Measurements from ENCODE around the gene TRIM24.
"Not testable (repeated sequence)": the region's sequence is repeated elsewhere in the genome, so short reads cannot be mapped to it uniquely, and the experiment has no call there.

Gene TRIM24

DNA sequence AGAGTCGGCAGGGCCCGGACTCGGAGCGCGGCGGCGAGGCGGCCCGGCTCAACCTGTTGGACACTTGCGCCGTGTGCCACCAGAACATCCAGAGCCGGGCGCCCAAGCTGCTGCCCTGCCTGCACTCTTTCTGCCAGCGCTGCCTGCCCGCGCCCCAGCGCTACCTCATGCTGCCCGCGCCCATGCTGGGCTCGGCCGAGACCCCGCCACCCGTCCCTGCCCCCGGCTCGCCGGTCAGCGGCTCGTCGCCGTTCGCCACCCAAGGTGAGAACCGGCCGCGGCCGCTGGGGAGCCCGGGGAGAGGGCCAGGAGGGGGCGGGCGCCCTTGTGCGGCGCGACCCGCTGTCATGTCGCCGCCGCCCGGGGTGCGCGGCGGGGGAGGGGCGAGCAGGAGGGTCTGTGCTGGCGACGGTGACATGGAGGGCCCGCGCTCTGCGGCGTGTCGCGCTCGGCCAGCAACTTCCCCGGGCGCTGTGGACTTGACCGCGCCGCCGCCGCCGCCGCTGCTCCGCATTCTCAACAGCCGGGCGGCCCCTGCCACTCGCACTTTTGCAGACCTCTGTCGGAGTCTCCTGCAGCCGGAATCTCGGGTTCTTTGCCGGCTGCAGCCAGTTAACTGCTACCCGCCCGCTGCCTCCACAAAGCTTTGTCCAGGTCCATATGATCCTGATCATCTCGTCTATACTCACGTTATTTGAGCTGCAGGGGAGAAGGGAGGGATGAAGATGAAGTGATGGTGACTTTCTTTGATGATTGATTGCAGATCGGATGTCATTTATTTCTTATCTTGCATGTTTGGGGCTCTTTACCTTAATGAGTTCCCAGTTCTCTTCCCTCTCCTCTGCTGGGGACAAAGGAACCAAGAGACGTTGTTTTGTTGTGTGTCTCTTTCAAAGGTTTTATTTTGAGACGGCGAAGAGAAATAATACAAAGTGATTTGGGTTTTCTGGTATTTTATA lies 869 bp downstream of the TRIM24 start:
- DNase-seq = no peak

DNA sequence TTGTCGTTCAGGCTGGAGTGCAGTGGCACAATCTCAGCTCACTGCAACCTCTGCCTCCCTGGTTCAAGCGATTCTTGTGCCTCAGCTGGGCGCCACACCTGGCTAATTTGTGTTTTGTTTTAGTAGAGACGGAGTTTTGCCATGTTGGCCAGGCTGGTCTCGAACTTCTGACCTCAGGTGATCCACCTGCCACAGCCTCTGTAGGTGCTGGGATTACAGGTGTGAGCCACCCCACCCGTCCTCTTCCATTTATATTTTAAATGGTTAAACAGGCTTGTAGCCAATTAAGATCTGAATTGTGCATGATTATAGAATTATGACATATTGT lies 3.2 kb downstream of the TRIM24 start:
- not testable (repeated sequence) for DNase-seq

DNA sequence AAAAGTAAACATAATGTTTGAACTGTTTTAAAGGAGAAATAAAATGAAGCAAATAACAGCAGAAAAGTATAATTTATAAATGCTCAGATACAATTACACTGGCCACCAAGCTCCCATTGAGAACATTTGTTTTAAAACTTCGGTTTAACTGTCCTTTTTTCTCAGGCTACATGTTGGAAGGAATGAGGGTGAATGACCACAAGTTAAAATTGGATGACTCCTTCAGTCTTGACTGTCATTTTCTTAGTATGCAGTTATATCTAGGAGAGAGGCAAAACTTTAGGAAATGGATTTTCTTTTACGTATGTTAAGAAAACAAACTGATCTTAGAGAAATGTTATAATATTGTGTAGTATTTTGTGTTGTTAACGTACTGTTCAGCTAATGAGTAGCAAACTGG lies 5.0 kb downstream of the TRIM24 start:
- no peak for DNase-seq

DNA sequence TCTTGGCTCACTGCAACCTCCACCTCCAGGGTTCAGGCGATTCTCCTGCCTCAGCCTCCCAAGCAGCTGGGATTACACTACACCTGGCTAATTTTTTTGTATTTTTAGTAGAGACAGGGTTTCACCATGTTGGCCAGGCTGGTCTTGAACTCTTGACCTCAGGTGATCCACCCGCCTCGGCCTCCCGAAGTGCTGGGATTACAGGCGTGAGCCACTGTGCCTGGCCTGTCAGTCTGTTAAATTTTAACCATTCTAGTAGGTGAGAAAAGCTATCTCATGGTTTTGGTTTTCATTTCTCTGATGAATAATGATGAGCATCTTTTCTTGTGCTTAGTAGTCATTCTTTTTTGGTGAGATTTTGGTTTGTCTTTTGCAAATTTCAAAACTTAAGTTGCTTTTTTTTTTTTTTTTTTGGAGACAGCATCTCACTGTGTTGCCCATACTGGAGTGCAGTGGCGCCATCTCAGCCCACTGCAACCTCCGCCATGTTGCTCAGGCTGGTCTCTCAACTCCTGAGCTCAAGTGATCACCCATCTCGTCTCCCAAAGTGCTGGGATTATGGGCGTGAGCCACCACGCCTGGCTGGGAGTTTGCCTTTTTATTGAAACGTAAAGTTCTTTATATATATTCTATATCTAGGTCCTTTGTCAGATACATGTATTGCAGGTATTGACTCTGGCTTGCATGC lies 6.2 kb downstream of the TRIM24 start:
- DNase-seq = not testable (repeated sequence)

DNA sequence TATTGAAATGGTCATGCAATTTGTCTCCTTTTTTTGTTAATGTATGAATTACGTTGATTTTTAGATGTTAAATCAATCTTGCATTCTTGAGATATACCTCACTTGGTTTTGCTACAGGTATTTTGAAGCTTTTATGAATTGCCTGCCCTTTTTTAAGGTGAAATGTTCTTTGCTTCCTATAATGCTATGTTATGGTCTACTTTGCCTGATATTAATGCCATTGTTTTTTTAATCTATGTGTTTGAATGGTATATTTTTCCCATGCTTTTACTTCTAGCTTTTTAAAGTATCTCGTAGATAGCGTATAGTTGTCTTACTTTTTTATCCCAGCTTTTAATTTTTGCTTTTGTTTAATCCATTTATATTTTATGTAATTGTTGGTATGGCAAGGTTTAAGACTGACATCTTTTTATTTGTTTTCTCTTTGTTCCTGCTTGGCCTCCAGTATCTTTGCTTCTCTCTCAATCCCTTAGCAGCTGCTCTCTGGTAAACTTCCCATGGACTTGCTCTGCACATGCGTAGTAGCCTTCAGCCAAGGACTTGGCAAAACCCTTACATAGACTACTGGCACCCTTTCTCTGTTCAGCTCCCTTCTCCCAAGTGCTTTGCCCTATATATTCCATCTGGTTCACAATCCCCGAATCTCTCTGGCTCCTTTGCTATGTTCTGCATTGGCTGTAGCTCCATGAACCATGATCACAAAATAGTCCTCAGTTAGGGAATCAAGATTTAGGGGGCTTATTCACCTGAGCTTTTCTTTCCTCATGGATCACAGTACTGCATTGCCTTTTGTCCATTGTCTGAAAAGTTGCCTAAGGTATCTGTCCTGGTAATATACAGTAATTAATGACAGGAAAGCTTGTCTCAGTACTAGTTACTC lies 8.4 kb downstream of the TRIM24 start:
- no peak for DNase-seq

DNA sequence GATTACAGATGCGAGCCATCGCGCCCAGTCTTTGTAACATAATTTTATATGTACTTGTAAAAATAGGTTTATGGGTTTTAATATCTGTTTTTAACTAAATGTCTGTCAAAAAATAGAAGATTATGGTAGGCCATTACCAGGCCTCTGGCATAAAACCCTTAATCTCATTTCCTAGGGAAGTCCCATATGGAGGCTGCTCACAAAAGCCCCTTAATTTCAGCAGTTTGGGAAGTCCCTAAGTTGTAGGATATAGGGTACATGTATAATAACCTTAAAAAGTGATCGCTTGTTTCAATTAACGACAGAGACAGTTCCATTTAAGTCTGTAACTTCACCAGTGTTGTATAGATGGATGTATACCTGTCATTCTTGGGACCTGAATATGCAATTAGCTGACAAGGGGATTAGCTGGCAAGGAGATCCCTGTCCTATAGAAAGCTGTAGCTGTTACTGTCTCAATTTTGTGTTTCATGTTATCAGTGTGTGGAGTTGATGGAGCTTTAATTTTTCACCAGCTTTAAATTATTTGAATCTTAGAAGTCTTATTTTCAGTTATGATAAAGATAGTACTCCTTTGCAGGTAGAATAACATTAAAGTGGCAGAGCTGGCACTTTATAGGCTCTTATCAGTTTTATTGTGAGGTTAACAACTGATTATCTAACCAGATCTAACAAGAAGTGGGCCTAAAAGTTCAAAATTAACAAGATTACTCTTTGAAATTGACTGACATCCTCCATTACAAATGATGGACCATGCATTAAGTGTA lies 10.5 kb downstream of the TRIM24 start:
- DNase-seq = no peak

DNA sequence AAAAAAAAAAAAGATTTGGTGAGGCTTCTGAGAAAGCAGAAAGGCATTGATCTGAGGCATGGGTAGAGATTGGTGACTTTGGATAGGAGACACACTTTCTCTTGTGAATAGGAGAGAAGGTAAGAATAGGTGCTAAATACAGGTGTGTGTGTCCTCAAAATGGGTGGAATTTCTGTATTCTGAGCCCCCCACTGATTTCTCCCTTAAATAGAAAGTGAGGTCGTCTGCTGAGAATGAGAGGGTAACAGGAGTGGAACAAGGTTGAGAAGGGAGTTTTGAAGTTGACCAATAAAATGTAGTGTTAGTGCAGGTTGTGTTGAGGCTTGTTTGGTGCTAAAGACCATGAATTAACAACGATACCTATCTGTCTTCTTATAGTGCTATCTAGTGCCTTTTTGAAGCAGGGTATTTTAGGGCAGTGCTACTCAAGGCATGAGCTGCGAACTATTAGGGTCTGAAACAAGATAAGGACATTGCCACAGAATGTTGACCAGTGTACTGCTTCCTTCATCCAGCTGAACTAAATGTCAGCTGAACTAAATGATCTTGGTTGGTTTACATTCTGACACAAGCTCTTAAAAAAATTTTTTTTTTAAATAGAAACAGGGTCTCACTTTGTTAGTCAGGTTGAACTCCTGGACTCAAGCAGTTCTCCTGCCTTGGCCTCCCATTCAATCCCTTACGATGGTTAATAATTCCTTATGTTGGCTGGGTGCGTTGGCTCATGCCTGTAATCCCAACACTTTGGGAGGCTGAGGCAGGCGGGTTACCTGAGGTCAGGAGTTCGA lies 12.4 kb downstream of the TRIM24 start:
- DNase-seq = no peak

DNA sequence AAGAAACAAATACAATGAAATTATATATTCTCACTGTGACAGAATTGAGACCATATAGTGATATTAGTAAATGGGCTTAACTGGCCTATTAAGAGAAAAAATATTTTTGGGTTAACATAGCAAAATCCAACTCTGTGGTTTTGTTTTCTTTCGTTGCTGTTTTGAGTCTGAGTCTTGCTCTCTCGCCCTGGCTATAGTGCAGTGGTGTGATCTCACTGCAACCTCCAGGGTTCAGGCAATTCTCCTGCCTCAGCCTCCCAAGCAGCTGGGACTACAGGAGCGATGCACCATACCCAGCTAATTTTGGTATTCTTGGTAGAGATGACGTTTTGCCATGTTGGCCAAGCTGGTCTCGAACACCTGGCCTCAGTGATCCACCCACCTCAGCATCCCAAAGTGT lies 15.3 kb downstream of the TRIM24 start:
- DNase-seq = no peak

DNA sequence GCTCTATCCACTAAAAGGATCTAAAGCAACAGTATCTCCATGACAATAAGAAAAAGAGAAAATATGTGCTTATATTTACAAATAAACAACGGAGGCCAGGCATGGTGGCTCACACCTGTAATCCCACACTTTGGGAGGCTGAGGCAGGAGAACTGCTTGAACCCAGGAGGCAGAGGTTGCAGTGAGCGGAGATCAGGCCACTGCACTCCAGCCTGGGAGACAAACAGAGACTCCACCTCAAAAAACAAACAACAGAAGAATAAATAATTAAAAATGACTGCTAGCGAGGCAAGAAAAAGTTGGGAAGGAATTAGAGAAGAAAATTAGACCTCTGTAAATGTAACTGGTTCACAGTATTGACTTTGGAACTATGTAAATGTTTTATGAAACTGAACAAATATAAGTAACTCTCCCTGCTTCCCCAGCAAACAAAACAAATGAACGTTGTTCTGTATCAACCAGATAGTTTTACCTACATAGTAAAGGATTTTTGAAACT lies 17.1 kb downstream of the TRIM24 start:
- DNase-seq = no peak

DNA sequence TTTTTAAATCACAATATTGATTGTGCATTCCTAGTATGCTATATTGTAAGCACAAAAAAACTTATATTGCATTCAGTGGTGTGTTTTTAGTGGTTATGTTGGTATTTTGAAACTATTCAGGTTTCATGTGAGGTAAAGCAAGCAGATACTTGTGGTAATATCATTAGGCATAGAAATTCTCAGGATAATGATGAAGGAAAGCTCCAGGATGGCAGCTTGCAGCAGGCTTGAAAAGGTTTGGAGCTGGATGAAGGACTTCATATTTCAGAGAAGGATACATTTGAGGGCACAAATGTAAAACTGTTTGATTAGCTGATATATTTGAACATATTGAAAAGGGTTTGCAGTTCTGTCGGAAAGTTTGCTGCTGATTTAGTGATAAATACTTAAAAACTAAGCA lies 17.5 kb downstream of the TRIM24 start:
- no peak for DNase-seq

DNA sequence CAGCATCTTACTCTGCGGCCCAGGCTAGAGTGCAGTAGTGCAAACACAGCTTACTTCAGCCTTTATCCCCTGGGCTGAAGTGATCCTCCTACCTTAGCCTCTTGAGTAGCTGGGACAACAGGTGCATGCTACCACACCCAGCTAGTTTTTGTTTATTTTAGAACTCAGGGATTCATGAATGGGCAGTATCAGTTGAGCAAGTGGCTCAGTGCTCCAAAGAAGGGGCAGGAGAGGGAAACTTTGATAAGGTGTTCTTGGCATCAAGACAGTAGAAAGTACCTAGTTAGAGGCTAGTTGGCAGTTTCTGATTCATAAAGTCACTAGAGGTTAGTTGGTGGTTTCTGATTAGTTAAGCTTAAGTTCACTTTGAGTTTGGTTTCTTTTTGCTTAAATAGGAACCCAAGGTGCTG lies 18.4 kb downstream of the TRIM24 start:
- DNase-seq = no peak

DNA sequence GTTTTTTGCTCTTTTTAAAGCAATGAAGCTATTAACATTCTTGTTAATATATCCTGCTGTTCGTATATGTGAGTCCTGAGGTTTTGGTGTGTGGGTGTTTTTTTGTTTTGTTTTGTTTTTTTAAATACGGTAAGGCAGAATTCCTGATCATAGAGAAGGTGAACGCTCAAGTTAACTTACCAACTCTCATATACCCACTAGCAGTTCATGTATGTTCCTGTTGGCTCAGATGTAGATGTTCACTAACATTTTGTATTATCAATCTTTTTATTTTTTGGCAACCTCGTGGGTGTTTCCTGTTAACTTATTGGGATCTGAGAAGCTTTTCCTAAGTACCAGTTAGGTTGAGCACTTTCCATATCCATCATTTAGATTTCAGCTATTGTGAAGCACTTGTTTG lies 20.5 kb downstream of the TRIM24 start:
- DNase-seq = no peak

DNA sequence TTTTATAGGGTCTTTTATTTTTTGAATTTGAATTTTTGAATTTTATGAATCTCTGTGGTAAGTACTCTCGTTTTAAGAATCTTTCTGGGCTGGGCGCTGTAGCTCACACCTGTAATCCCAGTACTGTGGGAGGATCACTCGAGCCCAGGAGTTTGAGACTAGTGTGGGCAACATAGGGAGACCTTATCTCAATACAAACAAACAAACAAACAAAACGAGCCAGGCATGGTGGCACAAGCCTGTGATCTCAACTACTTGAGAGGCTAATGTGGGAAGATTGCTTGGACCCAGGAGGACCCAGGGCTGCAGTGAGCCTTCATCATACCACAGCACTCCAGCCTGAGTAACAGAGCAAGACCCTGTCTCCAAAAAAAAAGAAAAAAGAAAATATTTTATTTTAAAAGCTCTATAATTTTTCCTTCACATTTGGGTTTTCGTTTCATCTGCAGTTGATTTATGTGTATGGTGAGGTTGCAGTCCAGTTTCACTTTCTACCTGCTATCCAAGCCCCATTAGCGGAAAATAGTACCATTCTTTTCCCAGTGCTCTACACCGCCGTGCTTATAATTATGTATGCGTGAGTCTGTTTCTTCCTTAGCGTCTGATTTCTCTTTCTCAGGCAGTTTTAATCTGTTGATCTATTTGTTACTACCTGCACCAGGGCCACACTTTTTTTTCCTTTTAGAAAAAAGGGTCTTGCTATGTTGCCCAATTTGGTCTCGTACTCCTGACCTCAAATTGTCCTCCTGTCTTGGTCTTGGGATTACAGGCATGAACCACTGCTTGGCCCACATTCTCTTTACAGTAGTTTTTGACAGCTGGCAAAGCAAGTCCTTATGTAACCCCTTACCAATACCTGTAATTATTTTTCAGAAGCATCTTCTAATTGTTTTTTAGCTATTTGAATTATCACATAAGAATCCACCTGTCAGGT lies 21.7 kb downstream of the TRIM24 start:
- DNase-seq = no peak

DNA sequence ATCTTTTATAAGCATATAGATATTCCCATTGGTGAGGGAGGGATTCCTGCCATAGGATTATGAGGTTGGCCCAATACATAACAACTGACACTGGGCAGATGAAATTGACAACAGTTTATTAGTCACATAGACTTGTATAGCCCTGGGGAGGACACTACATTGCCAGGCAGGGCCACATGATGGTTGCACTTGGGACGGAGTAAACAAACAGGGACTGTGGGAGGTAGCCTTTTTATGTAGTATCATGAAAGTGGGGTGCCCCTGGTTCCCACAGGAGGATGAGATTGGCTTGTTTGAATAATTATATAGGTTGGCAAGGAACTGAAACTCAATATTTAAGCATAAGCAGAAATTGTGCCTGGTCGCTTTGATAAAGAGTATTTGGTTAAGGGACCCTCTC lies 23.5 kb downstream of the TRIM24 start:
- no peak for DNase-seq

DNA sequence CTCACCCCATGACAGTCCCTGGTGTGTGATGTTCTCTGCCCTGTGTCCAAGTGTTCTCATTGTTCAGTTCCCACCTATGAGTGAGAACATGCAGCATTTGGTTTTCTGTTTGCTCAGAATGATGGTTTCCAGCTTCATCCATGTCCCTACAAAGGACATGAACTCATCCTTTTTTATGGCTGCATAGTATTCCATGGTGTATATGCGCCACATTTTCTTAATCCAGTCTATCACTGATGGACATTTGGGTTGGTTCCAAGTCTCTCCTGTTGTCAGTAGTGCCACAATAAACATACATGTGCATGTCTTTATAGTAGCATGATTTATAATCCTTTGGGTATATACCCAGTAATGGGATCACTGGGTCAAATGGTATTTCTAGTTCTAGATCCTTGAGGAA lies 25.4 kb downstream of the TRIM24 start:
- DNase-seq = not testable (repeated sequence)

DNA sequence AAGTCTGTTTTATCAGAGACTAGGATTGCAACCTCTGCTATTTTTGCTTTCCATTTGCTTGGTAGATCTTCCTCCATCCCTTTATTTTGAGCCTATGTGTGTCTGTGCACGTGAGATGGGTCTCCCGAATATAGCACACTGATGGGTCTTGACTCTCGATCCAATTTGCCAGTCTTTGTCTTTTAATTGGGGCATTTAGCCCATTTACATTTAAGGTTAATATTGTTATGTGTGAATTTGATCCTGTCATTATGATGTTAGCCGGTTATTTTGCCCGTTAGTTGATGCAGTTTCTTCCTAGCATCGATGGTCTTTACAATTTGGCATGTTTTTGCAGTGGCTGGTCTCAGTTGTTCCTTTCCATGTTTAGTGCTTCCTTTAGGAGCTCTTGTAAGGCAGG lies 29.1 kb downstream of the TRIM24 start:
- DNase-seq = not testable (repeated sequence)

DNA sequence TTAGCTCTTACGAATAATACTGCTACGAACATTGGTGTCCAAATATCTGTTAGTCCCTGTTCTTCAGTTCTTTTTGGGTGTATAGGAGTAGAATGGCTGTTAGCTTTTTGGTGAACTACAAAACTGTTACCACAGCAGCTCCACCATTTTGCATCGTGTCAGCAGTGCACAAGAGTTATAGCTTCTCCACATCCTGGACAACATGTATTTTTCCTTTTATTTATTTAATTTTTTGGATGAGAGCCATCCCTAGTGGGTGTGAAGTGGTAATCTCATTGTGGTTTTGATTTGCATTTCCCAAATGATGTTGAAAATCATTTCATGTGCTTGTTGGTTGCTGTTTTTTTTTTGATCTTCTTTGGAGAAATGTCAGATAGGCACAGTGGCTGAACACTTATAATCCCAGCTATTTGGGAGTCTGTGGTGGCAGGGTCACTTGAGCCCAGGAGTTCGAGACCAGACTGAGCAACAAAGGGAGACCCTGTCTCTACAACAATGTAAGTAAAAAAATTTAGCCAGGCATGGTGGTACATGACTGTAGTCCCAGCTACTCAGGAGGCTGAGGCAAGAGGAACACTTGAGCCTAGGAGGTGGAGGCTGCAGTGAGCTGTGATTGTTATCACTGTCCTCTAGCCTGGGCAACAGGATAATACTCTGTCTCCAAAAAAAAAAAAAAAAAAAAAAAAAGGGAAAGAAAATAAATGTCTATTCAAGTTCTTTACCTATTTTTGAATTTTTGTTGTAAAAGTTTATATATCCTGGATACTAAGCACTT lies 31.7 kb downstream of the TRIM24 start:
- no peak for DNase-seq

DNA sequence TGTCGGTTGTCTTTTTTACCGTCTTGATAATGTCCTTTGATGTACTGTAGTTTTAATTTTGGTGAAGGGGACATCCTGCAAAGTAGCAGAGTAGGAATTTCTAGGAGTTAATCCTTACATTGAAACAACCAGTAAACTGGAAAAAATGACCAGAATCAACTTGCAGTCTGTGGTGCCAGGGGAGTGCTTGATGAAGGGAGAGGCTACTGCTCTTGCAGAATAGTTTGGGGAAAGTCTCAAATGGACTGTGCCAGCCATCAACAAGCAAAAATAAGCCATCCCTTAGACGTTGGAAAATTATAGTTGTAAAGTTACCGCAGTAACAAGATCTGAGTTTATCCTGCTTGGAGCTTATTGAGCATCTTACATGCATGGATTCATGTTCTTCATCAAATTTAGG lies 32.4 kb downstream of the TRIM24 start:
- no peak for DNase-seq

DNA sequence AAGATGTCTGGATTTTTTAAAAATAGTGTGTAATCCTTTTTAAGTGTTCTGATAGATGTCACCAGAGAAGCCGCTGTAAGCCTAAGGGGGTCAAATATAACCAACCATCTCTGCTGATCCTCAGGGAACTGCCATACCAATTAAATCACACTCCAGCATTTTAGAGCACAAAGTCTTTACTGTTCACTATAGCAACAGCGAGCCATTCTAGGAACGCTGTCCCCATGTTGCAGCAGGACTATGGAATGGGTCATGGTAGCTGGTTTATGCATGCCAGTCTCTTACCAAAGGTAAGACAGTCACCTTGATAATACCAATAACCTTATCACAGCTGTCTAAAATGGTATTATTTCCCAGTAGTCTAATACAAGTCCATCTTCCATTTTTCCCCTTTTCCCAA lies 33.5 kb downstream of the TRIM24 start:
- no peak for DNase-seq

DNA sequence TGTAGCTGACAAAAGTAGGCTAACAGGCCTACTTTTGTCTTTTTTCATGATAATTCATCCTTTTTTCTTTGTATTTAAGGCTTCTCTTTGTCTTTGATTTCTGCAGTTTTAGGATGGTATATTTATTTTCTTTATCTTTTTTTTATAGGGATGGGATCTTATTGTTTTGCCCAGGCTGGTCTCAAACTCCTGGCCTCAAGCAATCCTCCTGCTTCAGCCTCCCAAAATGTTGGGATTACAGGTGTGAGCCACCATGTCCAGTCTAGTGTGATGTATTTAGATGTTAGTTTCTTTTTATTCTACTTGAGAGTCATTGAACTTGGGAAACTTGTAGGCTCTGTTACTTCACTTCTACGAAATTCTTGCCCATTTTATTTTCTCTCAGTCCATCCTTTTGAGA lies 35.4 kb downstream of the TRIM24 start:
- no peak for DNase-seq
